Thymus (tissue), 2 donors: ENCODE results near the gene C12orf57. TPM values are rescaled to one million over a fixed set of nuclear protein-coding genes. Genes with fewer than 3 reads are reported as not detected.

ENCODE experiments used
- polyA plus RNA-seq: library from polyadenylated mRNA; stranded (reverse); fragments of 200-250 nt; gene quantifications from one replicate; pipeline ENCODE4 v1.2.3, GENCODE V29; 2013
- total RNA-seq: library from RNA; stranded (reverse); fragments of 120-200 nt; gene quantifications from one replicate; pipeline ENCODE4 v1.2.4, GENCODE V29; 2013
- donor health status: healthy.

Gene C12orf57
- total and polyA plus RNA-seq, 2 donors, result 421 to 446 TPM

Other genes starting within 250 kb of the C12orf57 start
- 0.09 TPM for gene PIANP, start 243.2 kb upstream of the C12orf57 start, total RNA-seq
- gene PIANP, start 243.2 kb upstream of the C12orf57 start, polyA plus RNA-seq, result 0.23 TPM
- 28.0 TPM for gene COPS7A, start 220.0 kb upstream of the C12orf57 start, total RNA-seq
- 39.8 TPM for gene COPS7A, start 220.0 kb upstream of the C12orf57 start, polyA plus RNA-seq
- 69.5 TPM for gene MLF2, start 190.9 kb upstream of the C12orf57 start, total RNA-seq
- gene MLF2, start 190.9 kb upstream of the C12orf57 start, polyA plus RNA-seq, result 131 TPM
- 21.9 TPM for gene PTMS, start 177.7 kb upstream of the C12orf57 start, total RNA-seq
- gene PTMS, start 177.7 kb upstream of the C12orf57 start, polyA plus RNA-seq, result 186 TPM
- 1.5 TPM for gene LAG3, start 171.5 kb upstream of the C12orf57 start, total RNA-seq
- gene LAG3, start 171.5 kb upstream of the C12orf57 start, polyA plus RNA-seq, result 4.8 TPM
- 91.9 TPM for gene CD4, start 154.5 kb upstream of the C12orf57 start, total RNA-seq
- gene CD4, start 154.5 kb upstream of the C12orf57 start, polyA plus RNA-seq, result 50.9 TPM
- 1.4 TPM for gene GPR162, start 122.2 kb upstream of the C12orf57 start, total RNA-seq
- 4.4 TPM for gene GPR162, start 122.2 kb upstream of the C12orf57 start, polyA plus RNA-seq
- 1.0 TPM for gene P3H3, start 115.6 kb upstream of the C12orf57 start, total RNA-seq
- 4.4 TPM for gene P3H3, start 115.6 kb upstream of the C12orf57 start, polyA plus RNA-seq
- gene GNB3, start 103.1 kb upstream of the C12orf57 start, total RNA-seq, result 0.14 TPM
- gene GNB3, start 103.1 kb upstream of the C12orf57 start, polyA plus RNA-seq, result 1.3 TPM
- gene CDCA3, start 92.7 kb upstream of the C12orf57 start, total RNA-seq, result 44.3 TPM
- 5.9 TPM for gene CDCA3, start 92.7 kb upstream of the C12orf57 start, polyA plus RNA-seq
- 61.1 TPM for gene USP5, start 91.9 kb upstream of the C12orf57 start, total RNA-seq
- 32.2 TPM for gene USP5, start 91.9 kb upstream of the C12orf57 start, polyA plus RNA-seq
- gene TPI1, start 76.5 kb upstream of the C12orf57 start, total RNA-seq, result 628 TPM
- gene TPI1, start 76.5 kb upstream of the C12orf57 start, polyA plus RNA-seq, result 282 TPM
- gene SPSB2, start 70.7 kb upstream of the C12orf57 start, total RNA-seq, result 10.7 TPM
- 14.9 TPM for gene SPSB2, start 70.7 kb upstream of the C12orf57 start, polyA plus RNA-seq
- gene LRRC23, start 39.2 kb upstream of the C12orf57 start, total RNA-seq, result 6.2 TPM
- gene LRRC23, start 39.2 kb upstream of the C12orf57 start, polyA plus RNA-seq, result 11.5 TPM
- gene ENO2, start 29.4 kb upstream of the C12orf57 start, total RNA-seq, result 12.1 TPM
- 29.3 TPM for gene ENO2, start 29.4 kb upstream of the C12orf57 start, polyA plus RNA-seq
- 1.6 TPM for gene ATN1, start 16.1 kb upstream of the C12orf57 start, total RNA-seq
- gene ATN1, start 16.1 kb upstream of the C12orf57 start, polyA plus RNA-seq, result 30.3 TPM
- not detected for gene RNU7-1, start 206 bp upstream of the C12orf57 start, total RNA-seq
- not detected for gene RNU7-1, start 206 bp upstream of the C12orf57 start, polyA plus RNA-seq
- gene PTPN6, start 7.3 kb downstream of the C12orf57 start, total RNA-seq, result 147 TPM
- 213 TPM for gene PTPN6, start 7.3 kb downstream of the C12orf57 start, polyA plus RNA-seq
- 288 TPM for gene PHB2, start 26.6 kb downstream of the C12orf57 start, total RNA-seq
- 149 TPM for gene PHB2, start 26.6 kb downstream of the C12orf57 start, polyA plus RNA-seq
- gene EMG1, start 26.9 kb downstream of the C12orf57 start, total RNA-seq, result 56.2 TPM
- 27.6 TPM for gene EMG1, start 26.9 kb downstream of the C12orf57 start, polyA plus RNA-seq
- 16.1 TPM for gene LPCAT3, start 74.5 kb downstream of the C12orf57 start, total RNA-seq
- gene LPCAT3, start 74.5 kb downstream of the C12orf57 start, polyA plus RNA-seq, result 28.2 TPM
- gene C1S, start 116.7 kb downstream of the C12orf57 start, total RNA-seq, result 74.2 TPM
- gene C1S, start 116.7 kb downstream of the C12orf57 start, polyA plus RNA-seq, result 196 TPM
- gene C1R, start 148.4 kb downstream of the C12orf57 start, total RNA-seq, result 51.5 TPM
- gene C1R, start 148.4 kb downstream of the C12orf57 start, polyA plus RNA-seq, result 149 TPM
- 17.4 TPM for gene C1RL, start 165.2 kb downstream of the C12orf57 start, total RNA-seq
- 54.8 TPM for gene C1RL, start 165.2 kb downstream of the C12orf57 start, polyA plus RNA-seq
- 19.4 TPM for gene RBP5, start 184.9 kb downstream of the C12orf57 start, total RNA-seq
- 12.0 TPM for gene RBP5, start 184.9 kb downstream of the C12orf57 start, polyA plus RNA-seq
- 16.5 TPM for gene CLSTN3, start 186.3 kb downstream of the C12orf57 start, total RNA-seq
- gene CLSTN3, start 186.3 kb downstream of the C12orf57 start, polyA plus RNA-seq, result 25.3 TPM
- 40.8 TPM for gene PEX5, start 245.7 kb downstream of the C12orf57 start, total RNA-seq
- 31.6 TPM for gene PEX5, start 245.7 kb downstream of the C12orf57 start, polyA plus RNA-seq